ENCODE results near the gene ITPR2.

Gene ITPR2

DNA sequence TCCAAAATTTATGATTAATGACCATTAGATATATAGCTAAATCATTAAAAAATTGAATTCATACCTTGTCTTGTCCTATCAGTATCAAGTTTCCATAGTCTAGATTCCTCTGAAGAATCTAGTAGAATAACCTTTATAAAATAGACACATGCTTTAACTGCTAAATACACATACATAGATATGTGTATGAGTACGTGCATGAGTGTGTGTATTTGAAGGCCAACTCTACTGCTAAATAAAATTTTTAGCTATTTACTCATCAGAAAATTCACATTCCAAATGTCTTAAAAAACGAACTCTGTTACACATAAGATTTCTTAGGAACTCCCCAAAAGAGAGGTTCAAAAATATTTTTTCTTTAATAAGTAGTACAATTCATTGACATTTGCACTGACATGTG is 404.6 kb downstream of the ITPR2 start:
- TF ChIP-seq, protein P1, sequence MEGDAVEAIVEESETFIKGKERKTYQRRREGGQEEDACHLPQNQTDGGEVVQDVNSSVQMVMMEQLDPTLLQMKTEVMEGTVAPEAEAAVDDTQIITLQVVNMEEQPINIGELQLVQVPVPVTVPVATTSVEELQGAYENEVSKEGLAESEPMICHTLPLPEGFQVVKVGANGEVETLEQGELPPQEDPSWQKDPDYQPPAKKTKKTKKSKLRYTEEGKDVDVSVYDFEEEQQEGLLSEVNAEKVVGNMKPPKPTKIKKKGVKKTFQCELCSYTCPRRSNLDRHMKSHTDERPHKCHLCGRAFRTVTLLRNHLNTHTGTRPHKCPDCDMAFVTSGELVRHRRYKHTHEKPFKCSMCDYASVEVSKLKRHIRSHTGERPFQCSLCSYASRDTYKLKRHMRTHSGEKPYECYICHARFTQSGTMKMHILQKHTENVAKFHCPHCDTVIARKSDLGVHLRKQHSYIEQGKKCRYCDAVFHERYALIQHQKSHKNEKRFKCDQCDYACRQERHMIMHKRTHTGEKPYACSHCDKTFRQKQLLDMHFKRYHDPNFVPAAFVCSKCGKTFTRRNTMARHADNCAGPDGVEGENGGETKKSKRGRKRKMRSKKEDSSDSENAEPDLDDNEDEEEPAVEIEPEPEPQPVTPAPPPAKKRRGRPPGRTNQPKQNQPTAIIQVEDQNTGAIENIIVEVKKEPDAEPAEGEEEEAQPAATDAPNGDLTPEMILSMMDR (conservative IDR thresholded peaks at IDR 0.05; ENCODE audit: control insufficient read depth, insufficient read depth, low read depth, low read length) = no peak
- DNase-seq (ENCODE audit: low read depth) = no peak
- no peak overlapping the region for H3K4me3 ChIP-seq (ENCODE audit: control insufficient read depth, low read depth, low read length)

DNA sequence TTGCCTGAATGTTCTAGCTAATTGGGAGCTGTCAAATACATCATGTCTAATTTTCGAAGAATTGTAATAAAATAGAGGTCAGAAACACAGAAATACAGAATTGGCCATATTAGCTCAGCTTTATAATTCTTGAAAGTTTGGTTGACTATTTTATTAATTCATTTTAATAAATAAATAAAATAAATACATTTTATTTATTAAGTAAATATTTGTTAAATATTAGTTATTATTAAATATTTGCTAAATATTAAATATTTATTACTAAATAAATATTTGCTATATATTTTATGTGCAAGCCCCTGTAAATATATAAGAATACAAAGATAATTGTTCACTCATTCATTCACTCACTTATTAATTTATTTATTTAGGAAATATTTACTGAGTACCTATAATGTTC is 406.3 kb downstream of the ITPR2 start:
- DNase-seq (ENCODE audit: low read depth) = no peak
- TF ChIP-seq, protein P1 (conservative IDR thresholded peaks at IDR 0.05; ENCODE audit: control insufficient read depth, insufficient read depth, low read depth, low read length) = no peak
- H3K4me3 ChIP-seq (ENCODE audit: control insufficient read depth, low read depth, low read length) = no peak overlapping the region

DNA sequence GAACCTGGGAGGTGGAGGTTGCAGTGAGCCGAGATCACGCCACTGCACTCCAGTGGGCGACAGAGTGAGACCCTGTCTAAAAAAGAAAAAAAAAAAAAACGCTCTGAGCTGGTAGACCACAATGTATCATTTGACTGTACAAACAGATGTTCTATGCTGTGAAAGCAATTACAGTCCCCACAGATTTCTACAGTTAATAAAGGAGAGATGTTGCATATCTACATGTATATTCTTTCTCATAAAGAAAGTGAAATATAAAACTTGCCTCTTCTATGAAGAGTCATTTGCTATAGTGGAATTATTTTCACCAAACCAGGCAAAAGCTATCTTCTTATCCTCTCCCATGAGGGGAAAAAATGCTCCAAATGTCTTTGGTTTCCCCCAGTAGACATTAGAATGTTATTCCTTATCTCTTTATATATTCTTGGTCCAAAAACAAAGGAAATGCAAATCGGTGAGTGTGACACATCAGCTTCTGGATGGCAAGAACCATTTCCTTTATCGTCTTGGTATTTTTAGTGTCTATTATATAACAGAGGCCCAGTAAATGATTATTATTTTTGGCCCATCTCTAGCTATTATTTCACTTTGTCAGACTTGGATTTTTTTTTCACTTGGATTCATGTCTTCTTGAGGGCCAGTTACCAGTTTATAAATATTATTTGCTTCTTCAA is 407.3 kb downstream of the ITPR2 start:
- H3K4me3 ChIP-seq (ENCODE audit: control insufficient read depth, low read depth, low read length) = no peak overlapping the region
- TF ChIP-seq, protein P1 (conservative IDR thresholded peaks at IDR 0.05; ENCODE audit: control insufficient read depth, insufficient read depth, low read depth, low read length) = no peak
- no peak for DNase-seq (ENCODE audit: low read depth)

DNA sequence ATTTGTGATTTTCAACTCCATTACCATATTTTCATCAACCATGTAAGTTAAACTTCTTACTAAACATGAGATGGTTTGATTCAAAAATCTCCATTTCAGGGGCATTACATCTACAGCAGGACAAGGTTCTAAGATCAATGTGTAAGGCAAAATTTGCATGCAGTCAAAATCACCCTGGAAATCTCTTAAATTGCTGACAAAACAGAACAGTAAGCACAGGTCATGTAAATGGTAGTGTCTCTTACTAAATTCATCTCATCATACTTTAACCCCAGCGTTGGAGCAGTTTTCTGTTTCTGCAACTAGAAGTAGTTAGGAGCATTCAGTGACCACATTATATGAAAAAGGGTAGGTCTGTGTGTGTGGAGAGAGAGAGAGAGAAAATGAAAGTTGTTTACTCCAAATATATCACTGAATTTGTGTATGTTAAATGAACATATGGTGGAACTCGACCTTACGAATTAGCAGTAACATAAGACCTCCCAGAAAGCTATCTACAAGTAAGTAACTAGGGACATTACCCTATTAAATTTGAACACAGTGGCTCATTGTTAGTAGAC is 410.1 kb downstream of the ITPR2 start:
- DNase-seq (ENCODE audit: low read depth) = no peak
- no peak overlapping the region for H3K4me3 ChIP-seq (ENCODE audit: control insufficient read depth, low read depth, low read length)

DNA sequence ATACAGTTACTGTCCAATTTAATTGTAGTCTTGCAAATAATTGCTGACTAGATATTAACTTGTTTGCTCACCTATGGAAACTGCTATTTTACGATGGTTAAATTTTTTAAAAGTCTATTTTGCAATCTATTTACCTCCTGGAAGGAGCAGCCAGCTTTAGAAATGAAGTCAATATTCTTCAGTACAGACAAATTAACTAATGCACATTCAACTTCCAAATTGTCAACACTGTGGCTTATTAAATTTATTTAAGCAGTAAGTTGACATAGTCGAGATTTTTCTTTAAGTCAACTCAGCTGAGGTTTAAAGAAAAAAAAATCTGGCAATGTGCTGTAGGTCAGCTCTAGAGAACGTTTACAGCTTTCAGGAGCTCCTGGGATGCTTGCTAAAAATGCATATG is 416.4 kb downstream of the ITPR2 start:
- TF ChIP-seq, protein P1 (conservative IDR thresholded peaks at IDR 0.05; ENCODE audit: control insufficient read depth, insufficient read depth, low read depth, low read length) = no peak
- H3K4me3 ChIP-seq (ENCODE audit: control insufficient read depth, low read depth, low read length) = no peak overlapping the region
- no peak for DNase-seq (ENCODE audit: low read depth)

More for the DNA sequence above, 410.1 kb downstream of the ITPR2 start:
- TF ChIP-seq, protein P1 (conservative IDR thresholded peaks at IDR 0.05; ENCODE audit: control insufficient read depth, insufficient read depth, low read depth, low read length) = no peak

DNA sequence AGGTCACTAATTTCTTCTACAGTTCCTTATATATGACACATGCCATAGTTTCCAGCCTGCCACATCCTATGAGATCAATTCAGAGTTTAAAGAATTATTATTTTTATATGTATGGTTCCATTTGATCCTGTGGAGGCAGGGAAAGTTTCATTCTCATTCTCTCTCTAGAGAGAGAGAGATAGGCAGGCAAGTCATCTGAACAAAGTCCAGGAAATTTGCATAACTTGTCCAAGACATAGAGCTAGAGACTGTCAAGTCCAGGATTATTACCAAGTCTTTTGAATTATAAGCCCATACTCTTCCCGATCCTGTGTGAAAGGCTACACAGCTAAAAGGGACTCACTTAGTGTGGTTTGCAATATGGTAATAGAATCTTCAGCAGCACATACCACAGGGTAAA is 422.3 kb downstream of the ITPR2 start:
- DNase-seq (ENCODE audit: low read depth) = no peak
- TF ChIP-seq, protein P1 (conservative IDR thresholded peaks at IDR 0.05; ENCODE audit: control insufficient read depth, insufficient read depth, low read depth, low read length) = no peak
- H3K4me3 ChIP-seq (ENCODE audit: control insufficient read depth, low read depth, low read length) = no peak overlapping the region

Data from fibroblast of mammary gland (primary cell).